Glomerular visceral epithelial cell (primary cell): ENCODE results near the gene ALX3.
"Not testable (repeated sequence)": the region's sequence is repeated elsewhere in the genome, so short reads cannot be mapped to it uniquely, and the experiment has no call there.

Experiments
- DNase-seq: peaks from one replicate; pipeline ENCODE4 v3.0.0-alpha.2; 2016; ENCODE audit errors: extremely low spot score

Gene ALX3

DNA sequence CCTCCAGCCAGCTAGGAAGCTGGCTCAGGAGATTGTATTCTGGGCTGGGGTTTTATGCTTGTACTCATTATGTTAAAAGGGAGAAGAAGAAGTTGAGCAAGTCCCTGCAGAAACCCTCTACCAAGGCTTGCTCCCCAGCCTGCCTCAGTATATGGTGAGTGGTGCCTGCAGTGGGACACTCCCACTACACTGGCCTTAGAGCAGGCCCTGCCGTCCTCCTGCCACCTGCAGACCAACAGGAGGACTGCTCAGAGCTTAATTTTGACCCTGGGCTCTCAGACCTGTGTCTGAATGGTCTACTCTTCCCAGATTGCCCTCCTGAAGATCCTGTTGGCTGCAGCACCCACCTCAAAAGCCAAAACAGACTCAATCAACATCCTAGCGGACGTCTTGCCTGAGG is 23.0 kb downstream of the ALX3 start:
- no peak for DNase-seq

DNA sequence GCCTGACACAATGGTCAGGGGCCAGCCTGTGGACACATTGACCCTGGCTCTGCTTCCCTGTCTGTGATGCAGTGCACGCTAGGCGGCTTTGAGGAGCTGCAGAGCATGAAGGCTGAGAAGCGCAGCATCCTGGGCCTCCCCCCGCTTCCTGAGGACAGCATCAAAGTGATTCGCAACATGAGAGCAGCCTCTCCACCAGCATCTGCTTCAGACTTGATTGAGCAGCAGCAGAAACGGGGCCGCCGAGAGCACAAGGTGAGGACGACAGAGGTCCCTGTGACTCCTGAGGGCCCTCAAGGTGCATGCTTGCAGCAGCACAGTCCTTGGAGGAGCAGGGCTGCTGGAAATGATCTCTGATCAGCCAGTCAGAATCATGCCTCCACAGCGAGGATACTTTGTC is 27.5 kb downstream of the ALX3 start:
- DNase-seq = no peak

DNA sequence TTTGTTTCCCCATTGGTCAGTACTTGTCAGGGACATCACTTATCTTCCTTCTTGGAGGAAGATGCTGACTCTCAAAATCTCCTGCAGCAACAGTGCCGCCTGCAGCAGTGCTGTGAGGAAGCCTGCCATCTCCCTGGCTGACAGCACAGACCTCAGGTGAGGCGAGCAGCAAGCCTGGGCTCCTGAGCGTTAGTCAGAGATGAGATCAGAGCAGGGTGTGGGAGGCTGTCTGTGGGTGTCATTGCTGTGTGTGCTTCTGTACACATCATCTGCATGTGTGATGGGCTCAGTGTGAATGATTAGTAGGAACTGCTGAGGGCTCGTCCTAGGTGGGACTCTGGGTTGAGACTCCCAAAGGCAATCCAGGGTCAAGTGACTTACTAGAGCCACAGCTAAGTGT is 29.9 kb downstream of the ALX3 start:
- DNase-seq = no peak

DNA sequence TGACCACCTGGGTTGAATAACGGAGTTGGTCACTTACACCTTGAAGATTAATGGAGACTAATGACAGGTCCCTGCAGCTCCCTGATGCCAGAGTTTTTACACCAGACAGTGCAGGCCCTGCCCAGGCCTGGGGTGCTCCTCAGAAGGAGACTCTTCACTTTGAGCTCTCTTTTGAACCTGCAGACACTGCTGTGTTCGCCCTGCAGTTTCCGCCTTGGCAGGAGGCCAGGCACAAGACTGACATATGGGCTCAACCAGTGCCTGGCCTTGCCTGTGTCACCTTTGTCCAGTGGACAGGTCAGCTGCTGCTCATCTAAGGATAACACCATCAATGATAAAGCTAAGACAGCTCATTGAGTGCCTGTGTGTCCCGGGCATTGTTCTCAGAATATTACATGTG is 30.8 kb downstream of the ALX3 start:
- DNase-seq = no peak

DNA sequence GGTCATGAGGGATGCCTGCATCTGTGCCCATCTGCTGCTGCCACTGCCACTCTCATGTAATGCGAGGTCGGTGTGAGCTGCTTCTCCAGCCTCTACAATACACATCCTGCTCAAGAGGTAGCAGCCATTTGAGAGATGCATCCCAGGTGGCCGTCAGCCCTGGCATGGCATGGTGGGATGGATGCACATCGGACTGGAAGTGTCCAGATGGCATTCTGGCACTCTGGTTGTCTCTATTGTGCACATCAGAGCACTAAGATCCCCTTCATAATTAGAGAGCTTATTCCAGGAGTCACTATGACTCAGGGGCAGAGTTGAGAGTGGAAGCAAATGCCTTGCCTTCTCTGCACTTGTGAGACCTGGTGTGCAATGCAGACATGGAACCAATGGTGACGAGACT is 32.2 kb downstream of the ALX3 start:
- DNase-seq = no peak

DNA sequence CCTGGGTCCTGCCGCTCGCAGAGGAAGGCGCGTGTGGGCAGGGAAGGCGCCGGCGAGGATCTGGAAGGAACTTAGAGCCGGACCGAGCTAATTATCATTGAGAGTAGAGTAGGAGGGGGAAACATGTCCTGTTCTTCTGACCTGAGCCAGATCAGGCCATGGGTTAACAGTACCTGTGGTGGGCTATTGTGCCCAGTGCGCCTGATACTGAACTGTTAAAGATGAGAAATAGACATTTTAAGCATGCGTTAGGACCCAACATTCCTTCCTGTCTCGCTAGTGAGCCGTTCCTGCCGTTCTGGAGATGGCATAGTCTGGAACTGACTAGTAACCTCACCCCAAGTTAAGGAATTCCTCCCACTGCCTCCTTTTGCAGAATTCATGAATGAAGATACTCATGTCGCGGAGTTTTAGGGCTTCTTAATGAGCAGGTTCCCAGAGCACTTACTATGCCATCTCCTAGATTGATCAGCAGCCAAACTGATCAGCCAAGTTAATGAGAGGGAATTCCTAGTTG is 35.2 kb downstream of the ALX3 start:
- DNase-seq = no peak

DNA sequence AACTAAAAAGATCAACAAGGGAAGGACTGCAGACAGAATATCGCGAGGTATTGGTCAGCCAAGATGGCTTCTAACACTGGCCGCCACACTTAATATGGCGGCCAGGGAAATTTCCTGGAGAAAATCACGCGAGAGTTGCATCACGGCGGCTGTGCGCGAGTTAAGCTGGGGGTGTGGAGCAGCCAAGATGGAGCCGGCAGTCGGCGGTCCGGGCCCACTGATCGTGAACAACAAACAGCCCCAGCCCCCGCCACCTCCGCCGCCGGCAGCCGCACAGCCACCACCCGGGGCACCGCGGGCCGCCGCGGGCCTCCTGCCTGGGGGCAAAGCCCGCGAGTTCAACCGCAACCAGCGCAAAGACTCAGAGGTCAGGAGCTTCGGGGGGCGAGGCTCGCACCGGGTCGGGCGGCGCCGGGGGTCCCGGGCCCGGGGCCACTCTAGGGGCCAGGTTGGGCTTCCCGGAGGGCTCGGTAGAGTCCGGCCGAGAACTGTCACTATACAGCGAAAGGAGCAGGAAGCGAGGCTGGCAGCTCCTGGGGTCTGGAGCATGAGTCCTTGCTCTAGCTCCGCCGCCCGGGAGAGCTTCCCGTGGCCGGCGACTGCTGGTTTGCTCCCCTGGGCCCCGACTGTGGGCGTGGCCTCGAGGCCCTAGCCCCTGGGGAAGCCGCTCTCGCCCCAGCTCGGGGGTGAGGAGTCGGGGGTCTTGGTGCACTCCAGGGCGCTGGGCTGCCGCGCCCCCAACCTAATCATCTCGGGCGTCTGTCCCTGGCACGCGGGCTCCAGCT is 35.8 kb downstream of the ALX3 start, which contains the start of gene STRIP1:
STRIP1 (plus strand) TSS at position 174 of the 785 bp plus-strand sequence; CDS start at position 188, 14 bp downstream.
- peak; percentile 95 for DNase-seq

DNA sequence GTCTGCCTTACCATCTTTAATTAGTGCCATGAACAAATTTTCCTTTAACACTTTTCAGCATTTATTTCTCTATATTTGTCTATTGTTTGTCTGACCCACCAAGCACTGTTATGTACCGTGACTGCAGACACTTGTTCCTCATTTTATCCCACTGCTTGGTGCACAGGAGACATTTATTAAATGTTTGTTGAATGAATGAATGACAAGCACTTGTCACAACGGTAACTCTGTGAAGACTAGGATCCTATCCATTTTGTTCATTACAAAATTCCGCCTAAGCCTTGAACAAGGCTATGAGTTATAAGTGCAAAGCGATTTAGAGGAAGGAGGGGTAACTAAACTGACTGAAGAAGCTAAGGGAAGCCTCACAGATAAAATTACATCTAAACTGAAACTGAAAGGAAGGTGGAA is 36.4 kb downstream of the ALX3 start:
- no peak for DNase-seq

DNA sequence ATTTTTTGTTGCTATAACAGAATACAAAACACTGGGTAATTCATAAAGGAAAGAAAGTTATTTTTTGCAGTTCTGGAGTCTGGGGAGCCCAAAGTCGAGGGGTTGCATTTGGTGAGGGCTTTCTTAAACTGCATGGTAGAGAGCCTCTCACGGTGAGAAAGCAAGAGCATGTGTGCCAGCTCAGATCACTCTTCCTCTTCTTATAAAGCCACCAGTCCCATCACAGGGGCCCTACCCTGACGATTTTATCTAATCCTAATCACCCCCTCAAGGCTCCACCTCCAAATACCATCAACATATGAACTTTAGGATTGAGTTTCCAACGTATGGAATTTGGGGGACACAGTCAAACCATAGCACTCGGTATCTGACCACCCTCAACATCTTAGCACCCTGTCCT is 37.1 kb downstream of the ALX3 start:
- DNase-seq = no peak

DNA sequence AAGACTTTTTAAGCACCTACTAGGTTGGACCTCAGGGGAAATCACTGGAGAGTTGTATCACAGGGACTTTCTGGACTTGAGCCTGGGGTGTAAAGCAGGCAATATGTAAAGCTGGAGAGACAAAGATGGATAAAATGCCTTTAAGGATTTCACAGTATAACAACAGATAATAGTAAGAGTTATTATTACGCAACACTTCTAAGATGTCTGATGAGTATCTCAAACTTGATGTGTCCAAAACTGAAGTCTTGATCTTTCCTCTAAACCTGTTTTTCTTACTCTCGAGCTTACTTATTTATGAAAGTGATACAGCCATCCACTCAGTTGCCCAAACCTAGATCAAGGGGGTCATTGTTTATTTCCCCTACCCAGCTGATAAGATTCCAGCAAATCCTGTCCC is 38.1 kb downstream of the ALX3 start:
- DNase-seq = no peak

DNA sequence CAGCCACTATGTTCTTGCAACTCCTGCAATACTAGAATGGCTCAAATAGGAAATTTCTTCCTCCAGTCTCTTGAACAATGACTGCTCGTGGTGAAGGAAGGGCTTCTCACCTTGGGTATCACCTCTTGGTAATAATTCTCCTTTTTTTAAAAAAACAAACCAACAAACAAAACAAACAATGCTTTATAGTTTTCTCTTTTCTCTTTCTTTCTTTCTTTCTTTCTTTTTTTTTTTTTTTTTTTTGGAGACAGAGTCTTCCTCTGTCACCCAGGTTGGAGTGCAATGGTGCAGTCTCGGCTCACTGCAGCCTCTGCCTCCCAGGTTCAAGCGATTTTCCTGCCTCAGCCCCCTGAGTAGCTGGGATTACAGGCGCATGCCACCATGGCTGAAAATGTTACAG is 39.8 kb downstream of the ALX3 start:
- DNase-seq = not testable (repeated sequence)

DNA sequence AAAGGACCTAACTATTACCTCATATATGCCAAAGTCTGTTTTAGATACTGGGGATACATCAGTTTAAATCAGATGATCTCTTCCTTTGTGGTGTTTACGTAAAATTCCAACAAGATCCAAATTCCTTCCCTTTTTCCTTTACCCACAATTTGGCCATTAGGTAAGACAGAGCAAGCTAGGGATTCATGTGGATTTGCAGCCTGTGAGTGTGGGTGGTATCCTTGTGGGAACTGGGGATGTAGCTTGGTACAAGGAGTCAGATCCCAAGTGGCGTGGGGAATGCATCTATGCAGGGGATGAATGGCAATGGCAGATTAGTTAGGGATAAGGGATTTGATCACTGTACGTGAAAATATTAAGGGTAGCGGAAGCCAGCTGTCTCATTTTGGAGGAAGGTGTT is 45.9 kb downstream of the ALX3 start:
- DNase-seq = no peak

DNA sequence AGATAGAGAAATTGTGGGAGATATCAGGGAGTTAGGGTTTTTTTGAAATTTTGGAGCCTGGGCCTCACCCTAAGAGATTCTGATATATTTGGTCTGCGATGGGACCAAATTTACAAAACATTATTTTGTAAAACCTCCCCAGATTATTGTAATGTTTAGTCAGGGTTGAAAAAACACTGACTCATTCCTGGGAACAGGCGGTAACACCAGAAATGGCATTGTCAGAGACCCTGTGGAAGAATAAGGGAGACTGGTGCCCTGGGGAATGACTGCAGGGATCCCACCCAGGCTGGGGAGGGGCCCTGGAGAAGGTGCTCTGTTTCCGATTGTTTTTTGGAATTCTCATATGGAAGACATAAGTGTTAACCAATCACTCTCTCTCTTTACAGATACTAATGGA is 49.2 kb downstream of the ALX3 start:
- DNase-seq = no peak

DNA sequence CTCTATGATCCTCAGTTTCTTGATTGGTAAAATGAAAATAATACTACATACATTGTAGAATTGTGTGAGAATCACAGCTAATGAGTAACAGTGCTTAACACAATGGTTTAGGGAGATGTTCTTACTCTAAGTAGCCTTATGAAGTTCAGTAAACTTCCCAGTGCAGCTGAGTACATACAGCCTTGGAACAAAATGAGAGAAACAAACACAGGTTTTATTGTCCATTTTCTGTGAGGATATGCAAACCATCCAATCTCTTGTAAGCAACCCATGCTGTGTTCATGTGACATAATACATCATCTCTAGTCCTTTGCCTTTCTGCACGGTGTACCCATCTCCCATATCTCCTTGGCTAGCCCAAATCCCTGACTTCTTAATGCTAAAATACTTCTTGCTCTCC is 50.7 kb downstream of the ALX3 start:
- no peak for DNase-seq

DNA sequence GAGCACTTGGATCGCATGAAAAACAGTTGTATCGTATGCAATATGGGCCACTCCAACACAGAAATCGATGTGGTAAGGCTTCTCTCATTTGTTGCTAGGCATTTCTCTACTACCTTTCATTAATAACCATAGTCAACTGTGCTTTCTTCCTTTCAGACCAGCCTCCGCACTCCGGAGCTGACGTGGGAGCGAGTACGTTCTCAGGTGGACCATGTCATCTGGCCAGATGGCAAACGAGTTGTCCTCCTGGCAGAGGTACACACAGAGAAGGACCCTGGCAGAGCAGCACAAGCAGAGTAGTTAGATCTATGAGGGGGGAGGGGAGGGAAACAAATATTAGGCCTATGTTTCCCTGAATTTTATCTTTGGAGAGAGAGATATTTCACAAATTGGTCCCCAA is 52.1 kb downstream of the ALX3 start:
- DNase-seq = no peak

DNA sequence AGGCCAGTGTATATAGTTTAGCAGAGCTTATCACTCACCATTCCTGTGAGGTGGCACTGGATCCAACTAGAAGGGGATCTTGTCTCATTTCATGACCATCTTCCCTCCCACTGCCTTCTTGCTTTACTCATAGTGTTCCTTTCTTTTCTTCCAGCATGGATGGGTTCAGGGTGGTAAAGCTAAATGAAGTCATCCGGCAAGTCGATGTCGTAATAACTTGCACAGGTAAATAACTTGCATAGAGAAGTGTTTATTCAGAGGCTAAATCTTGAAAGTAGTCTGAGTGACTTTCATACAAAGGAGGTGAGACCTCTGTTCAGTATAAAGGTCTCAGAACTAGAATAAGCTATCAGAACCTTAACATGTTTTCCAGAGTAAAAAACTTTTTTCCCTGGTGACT is 52.7 kb downstream of the ALX3 start:
- DNase-seq = no peak

DNA sequence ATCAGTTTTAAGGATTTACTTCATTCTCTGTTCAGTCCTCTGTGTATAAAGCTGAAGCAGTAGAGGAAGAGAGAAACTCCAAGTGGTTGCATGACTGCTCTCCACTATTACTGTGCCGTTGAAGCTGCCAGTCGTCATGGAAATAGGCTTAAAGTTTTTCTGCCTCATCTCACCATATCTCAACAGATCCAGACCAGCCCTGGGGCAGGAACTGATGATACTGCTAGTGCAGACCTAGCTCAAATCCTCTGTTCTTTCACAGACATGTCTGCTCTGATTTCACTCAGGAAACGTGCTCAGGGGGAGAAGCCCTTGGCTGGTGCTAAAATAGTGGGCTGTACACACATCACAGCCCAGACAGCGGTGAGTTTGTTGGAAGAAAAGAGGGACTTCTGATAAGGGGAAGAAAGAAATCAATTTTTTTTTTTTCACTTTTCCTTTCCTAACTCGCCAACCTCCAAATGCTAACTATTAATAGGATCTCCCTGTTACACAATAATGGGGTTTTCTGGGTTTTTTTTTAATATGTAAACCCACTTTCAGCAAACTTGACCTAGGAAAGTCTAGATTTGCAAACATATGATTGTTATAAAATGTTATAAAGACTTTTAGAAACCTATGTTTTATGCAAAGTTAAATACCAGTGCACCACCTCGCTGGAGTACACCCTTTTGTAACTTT is 58.2 kb downstream of the ALX3 start:
- DNase-seq = no peak

DNA sequence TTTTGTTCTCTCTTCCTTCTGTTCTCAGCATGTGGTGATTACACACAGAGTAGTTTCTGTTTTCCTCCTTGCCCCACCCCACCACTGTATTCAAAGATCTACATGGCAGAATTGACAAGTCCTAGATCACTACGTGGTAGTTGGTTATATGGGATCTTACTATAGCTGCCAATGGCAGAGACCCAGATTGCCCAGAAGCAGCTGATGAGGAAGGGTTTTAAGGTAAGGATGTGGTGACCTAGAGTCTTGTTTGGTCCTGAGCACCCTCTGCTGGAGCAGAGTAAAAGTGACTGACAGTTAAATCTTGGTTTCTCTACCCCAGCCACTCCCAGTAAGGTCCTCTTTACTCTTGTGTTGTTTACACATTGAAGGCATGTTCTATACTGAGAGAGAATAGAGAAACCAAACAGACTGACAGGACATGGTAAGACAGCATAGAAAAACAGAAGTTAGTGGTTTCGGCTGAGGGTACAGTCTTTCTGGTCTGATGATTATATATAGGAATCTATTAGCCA is 58.9 kb downstream of the ALX3 start:
- peak; percentile 64 for DNase-seq
